CD4-positive, alpha-beta T cell (primary cell): ENCODE data around the gene GPC5. TPM values are rescaled to one million over a fixed set of nuclear protein-coding genes. Genes with fewer than 3 reads are reported as not detected.

Source experiments
- ATAC-seq: fragments of 200-7000 bp; cut with Tn5 transposase; one replicate; pipeline ENCODE4 v1.10.0; 2022; ENCODE audit warnings: mild to moderate bottlenecking; ENCODE audit not compliant: poor library complexity
- CTCF ChIA-PET: fragments of 350-600 bp; sonication (Branson Sonifier 250); formaldehyde crosslinking; loops from one replicate; lab custom pipeline; 2021; ENCODE audit warnings: antibody characterized with exemption, inconsistent platforms; lab: Charles Lee
- POLR2A ChIA-PET: fragments of 350-600 bp; sonication (Branson Sonifier 250); formaldehyde crosslinking; loops from one replicate; lab custom pipeline; 2021; ENCODE audit warnings: antibody characterized with exemption, inconsistent platforms; lab: Charles Lee
- DNase-seq, 14 experiments: peaks; one replicate each; pipeline ENCODE4 v3.0.0-alpha.2; 2013 to 2020; ENCODE audit warnings: mixed read lengths in 2 of 14
- H3K27ac ChIP-seq, 2 donors: one replicate each; pipeline versions ENCODE4 v1.5.1 to v1.7.0; 2013; ENCODE audit warnings: low read length in 2 of 2, low read depth in 1 of 2, mild to moderate bottlenecking in 1 of 2
- H3K27me3 ChIP-seq, 2 experiments: 1 replicate in 1 of 2; 2 replicates in 1 of 2; pipeline versions ENCODE4 v1.6.1 to v1.7.0; 2013; ENCODE audit warnings: low read length in 2 of 2, control low read depth in 1 of 2, mild to moderate bottlenecking in 1 of 2, moderate library complexity in 1 of 2; ENCODE audit not compliant: insufficient read depth in 2 of 2, control insufficient read depth in 1 of 2
- H3K36me3 ChIP-seq: one replicate; pipeline ENCODE4 v1.6.1; 2013; ENCODE audit warnings: low read length, control low read depth; ENCODE audit not compliant: insufficient read depth
- H3K4me1 ChIP-seq: one replicate; pipeline ENCODE4 v1.6.1; 2013; ENCODE audit warnings: low read length, control low read depth; ENCODE audit not compliant: insufficient read depth
- H3K4me3 ChIP-seq: one replicate; pipeline ENCODE4 v1.5.1; 2013; ENCODE audit warnings: mild to moderate bottlenecking, low read length, moderate library complexity
- H3K9me3 ChIP-seq, 2 experiments: 1 replicate in 1 of 2; 2 replicates in 1 of 2; pipeline versions ENCODE4 v1.6.1 to v1.7.0; 2013; ENCODE audit warnings: low read length in 2 of 2, mild to moderate bottlenecking in 2 of 2, control low read depth in 1 of 2, moderate library complexity in 1 of 2; ENCODE audit not compliant: control insufficient read depth in 1 of 2, insufficient read depth in 1 of 2
- H3K27ac Mint-ChIP-seq: one replicate; pipeline ENCODE4 v1.8.0; 2020; ENCODE audit warnings: mixed read lengths
- H3K27me3 Mint-ChIP-seq: one replicate; pipeline ENCODE4 v1.8.0; 2021; ENCODE audit warnings: mixed read lengths
- H3K36me3 Mint-ChIP-seq: one replicate; pipeline ENCODE4 v1.8.0; 2021; ENCODE audit warnings: low read depth, mixed read lengths
- H3K4me1 Mint-ChIP-seq: one replicate; pipeline ENCODE4 v1.8.0; 2021; ENCODE audit warnings: low read depth, mixed read lengths
- H3K4me3 Mint-ChIP-seq: one replicate; pipeline ENCODE4 v1.8.0; 2020; ENCODE audit warnings: mild to moderate bottlenecking, mixed read lengths
- H3K9me3 Mint-ChIP-seq: one replicate; pipeline ENCODE4 v1.8.0; 2020; ENCODE audit warnings: mixed read lengths
- intact Hi-C, 2 experiments: fragments of 100-400 bp; cut with DNase I in 1 of 2; cut with micrococcal nuclease in 1 of 2; formaldehyde crosslinking; loops; one replicate each; pipeline versions ENCODE4 v1.15.1 to v1.9.0; 2023 to 2025; cut with DNase I, micrococcal nuclease
- total RNA-seq, 174 experiments: library from RNA in 2 of 174; stranded (reverse) in 2 of 174; gene quantifications; one replicate each; pipeline ENCODE4 v1.2.3 and lab custom pipeline; 2021 to 2026
- TF ChIP-seq, protein P1 (sequence below): fragments of 200-600 bp; IDR thresholded peaks from one replicate; pipeline ENCODE4 v1.8.0; 2022; ENCODE audit warnings: antibody characterized with exemption, mild to moderate bottlenecking

The GPC5 gene
- total RNA-seq, 2 experiments from 2014 or later: not detected

DNA sequence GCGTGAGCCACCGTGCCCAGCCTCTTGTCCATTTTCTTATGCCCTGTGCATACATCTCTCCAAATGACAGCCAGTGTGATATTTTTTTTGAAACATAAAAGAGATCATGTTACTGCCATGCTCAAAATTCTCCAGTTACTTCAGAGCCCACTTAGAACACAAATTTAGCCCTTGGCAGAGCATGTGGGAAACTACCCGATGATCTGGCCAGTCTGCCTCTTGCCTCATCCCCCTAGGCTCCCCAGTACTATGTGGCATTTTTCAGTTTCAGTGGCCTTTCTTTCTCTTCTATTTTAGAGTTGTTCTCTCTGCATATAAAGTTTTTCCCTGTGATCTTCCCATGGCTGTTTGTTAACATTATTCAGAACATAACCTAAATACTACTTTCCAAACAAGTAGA lies 323.0 kb downstream of the GPC5 start:
- peaks cover 5% of the 10 kb centered on the region for H3K27me3 Mint-ChIP-seq
- DNase-seq (no peak), ATAC-seq (no peak)
- Histone ChIP-seq H3K36me3 (no peaks in the 10 kb centered on the region), H3K4me1 (no peaks in the 10 kb centered on the region), H3K4me3 (no peak overlapping the region), H3K9me3 (no peaks in the 10 kb centered on the region), H3K27me3 (no peaks in the 10 kb centered on the region), H3K27ac (no peak overlapping the region)
- TF ChIP-seq, protein P1, sequence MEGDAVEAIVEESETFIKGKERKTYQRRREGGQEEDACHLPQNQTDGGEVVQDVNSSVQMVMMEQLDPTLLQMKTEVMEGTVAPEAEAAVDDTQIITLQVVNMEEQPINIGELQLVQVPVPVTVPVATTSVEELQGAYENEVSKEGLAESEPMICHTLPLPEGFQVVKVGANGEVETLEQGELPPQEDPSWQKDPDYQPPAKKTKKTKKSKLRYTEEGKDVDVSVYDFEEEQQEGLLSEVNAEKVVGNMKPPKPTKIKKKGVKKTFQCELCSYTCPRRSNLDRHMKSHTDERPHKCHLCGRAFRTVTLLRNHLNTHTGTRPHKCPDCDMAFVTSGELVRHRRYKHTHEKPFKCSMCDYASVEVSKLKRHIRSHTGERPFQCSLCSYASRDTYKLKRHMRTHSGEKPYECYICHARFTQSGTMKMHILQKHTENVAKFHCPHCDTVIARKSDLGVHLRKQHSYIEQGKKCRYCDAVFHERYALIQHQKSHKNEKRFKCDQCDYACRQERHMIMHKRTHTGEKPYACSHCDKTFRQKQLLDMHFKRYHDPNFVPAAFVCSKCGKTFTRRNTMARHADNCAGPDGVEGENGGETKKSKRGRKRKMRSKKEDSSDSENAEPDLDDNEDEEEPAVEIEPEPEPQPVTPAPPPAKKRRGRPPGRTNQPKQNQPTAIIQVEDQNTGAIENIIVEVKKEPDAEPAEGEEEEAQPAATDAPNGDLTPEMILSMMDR: no peak
- H3K36me3 Mint-ChIP-seq: no peaks in the 10 kb centered on the region
- H3K9me3 Mint-ChIP-seq: no peaks in the 10 kb centered on the region
- ChIA-PET POLR2A (no interaction called here), CTCF (no interaction called here)
- intact Hi-C loops: loop anchor here (5.0 kb wide), 3 partner anchors 344 to 589 kb away; no protein-coding TSS in a partner anchor
- no peaks in the 10 kb centered on the region for H3K4me1 Mint-ChIP-seq
- H3K4me3 Mint-ChIP-seq: no peak overlapping the region
- no peak overlapping the region for H3K27ac Mint-ChIP-seq

GRCh38 chr13:91722267-91722884 lies 324.0 kb downstream of the GPC5 start:
- Histone ChIP-seq H3K36me3 (no peaks in the 10 kb centered on the region), H3K27me3 (no peaks in the 10 kb centered on the region), H3K4me1 (no peaks in the 10 kb centered on the region), H3K4me3 (no peak overlapping the region), H3K27ac (no peak overlapping the region), H3K9me3 (no peaks in the 10 kb centered on the region)
- ChIA-PET POLR2A (interaction anchor here (0.6 kb wide), 1 partner anchor 16 kb away, joined by 5 read pairs; no protein-coding TSS in a partner anchor), CTCF (no interaction called here)
- DNase-seq (peak in 3 of 14 experiments; percentile 21 to 33 (median 29)), ATAC-seq (no peak)
- TF ChIP-seq, protein P1: peak; percentile 81
- Mint-ChIP-seq H3K4me3 (no peak overlapping the region), H3K27me3 (no peaks in the 10 kb centered on the region), H3K4me1 (no peaks in the 10 kb centered on the region), H3K27ac (no peak overlapping the region), H3K36me3 (no peaks in the 10 kb centered on the region), H3K9me3 (no peaks in the 10 kb centered on the region)
- intact Hi-C loops: loop anchor here (2.0 to 5.0 kb wide), 4 partner anchors 345 to 590 kb away; no protein-coding TSS in a partner anchor

- H3K4me3 ChIP-seq: no peak overlapping the region
- no peak overlapping the region for H3K27ac ChIP-seq
- H3K36me3 Mint-ChIP-seq: no peaks in the 10 kb centered on the region
- no peaks in the 10 kb centered on the region for H3K27me3 Mint-ChIP-seq
- no peak overlapping the region for H3K4me3 Mint-ChIP-seq
- no peaks in the 10 kb centered on the region for H3K4me1 Mint-ChIP-seq
- ATAC-seq (no peak), DNase-seq (no peak)
- no peaks in the 10 kb centered on the region for H3K9me3 ChIP-seq
- TF ChIP-seq, protein P1: no peak
- H3K27me3 ChIP-seq: no peaks in the 10 kb centered on the region
- CTCF ChIA-PET: no interaction called here
- no peaks in the 10 kb centered on the region for H3K9me3 Mint-ChIP-seq
- no peaks in the 10 kb centered on the region for H3K4me1 ChIP-seq
- H3K27ac Mint-ChIP-seq: no peak overlapping the region
- POLR2A ChIA-PET: no interaction called here
- intact Hi-C loops: loop anchor here (5.0 kb wide), 3 partner anchors 347 to 592 kb away; no protein-coding TSS in a partner anchor
- no peaks in the 10 kb centered on the region for H3K36me3 ChIP-seq
These were observed 326.2 kb downstream of the GPC5 start for GRCh38 chr13:91724591-91724990.
